COLO829 (cell line): Measurements from ENCODE around the gene CMYA5.

Source experiments
- DNase-seq: peaks from one replicate; pipeline ENCODE4 v3.0.0; 2012; ENCODE audit warnings: low spot score

The CMYA5 gene

GRCh38 chr5:79793722-79794121 is 104.1 kb downstream of the CMYA5 start:
- no peak for DNase-seq

GRCh38 chr5:79794347-79794746 is 104.7 kb downstream of the CMYA5 start:
- no peak for DNase-seq

GRCh38 chr5:79795764-79796398 is 106.2 kb downstream of the CMYA5 start:
- DNase-seq, result no peak

GRCh38 chr5:79798893-79799590 is 109.4 kb downstream of the CMYA5 start:
- peak; percentile 28 for DNase-seq

- no peak for DNase-seq
Measured at GRCh38 chr5:79800979-79801827, 111.6 kb downstream of the CMYA5 start.

- no peak for DNase-seq
Measured at GRCh38 chr5:79802406-79802805, 112.8 kb downstream of the CMYA5 start.

GRCh38 chr5:79803007-79803406 is 113.4 kb downstream of the CMYA5 start:
- no peak for DNase-seq

GRCh38 chr5:79806741-79807140 is 117.1 kb downstream of the CMYA5 start:
- peak; percentile 63 for DNase-seq

GRCh38 chr5:79809743-79810142 is 120.1 kb downstream of the CMYA5 start:
- no peak for DNase-seq

- no peak for DNase-seq
Measured at GRCh38 chr5:79811081-79811480, 121.4 kb downstream of the CMYA5 start.

GRCh38 chr5:79811904-79812303 is 122.3 kb downstream of the CMYA5 start:
- DNase-seq, result no peak

GRCh38 chr5:79814699-79815098 is 125.1 kb downstream of the CMYA5 start:
- DNase-seq, result no peak

GRCh38 chr5:79816014-79816413 is 126.4 kb downstream of the CMYA5 start:
- DNase-seq, result no peak

GRCh38 chr5:79820648-79821047 is 131.0 kb downstream of the CMYA5 start:
- DNase-seq, result no peak

- no peak for DNase-seq
Measured at GRCh38 chr5:79824444-79824843, 134.8 kb downstream of the CMYA5 start.

GRCh38 chr5:79825802-79826201 is 136.2 kb downstream of the CMYA5 start:
- no peak for DNase-seq

GRCh38 chr5:79827159-79827629 is 137.6 kb downstream of the CMYA5 start:
- DNase-seq, result no peak

- no peak for DNase-seq
Measured at GRCh38 chr5:79829260-79829659, 139.6 kb downstream of the CMYA5 start.

- DNase-seq, result no peak
Measured at GRCh38 chr5:79831381-79832309, 142.0 kb downstream of the CMYA5 start.

GRCh38 chr5:79832911-79833310 is 143.3 kb downstream of the CMYA5 start:
- no peak for DNase-seq

GRCh38 chr5:79834098-79834753 is 144.6 kb downstream of the CMYA5 start:
- DNase-seq, result no peak
